ENCODE results near the gene PEPD. TPM values are rescaled to one million over a fixed set of nuclear protein-coding genes. Genes with fewer than 3 reads are reported as not detected.

PEPD gene
- total RNA-seq, 3 donors from 2014 or later: 42.1 to 127 (median 82.3) TPM

DNA sequence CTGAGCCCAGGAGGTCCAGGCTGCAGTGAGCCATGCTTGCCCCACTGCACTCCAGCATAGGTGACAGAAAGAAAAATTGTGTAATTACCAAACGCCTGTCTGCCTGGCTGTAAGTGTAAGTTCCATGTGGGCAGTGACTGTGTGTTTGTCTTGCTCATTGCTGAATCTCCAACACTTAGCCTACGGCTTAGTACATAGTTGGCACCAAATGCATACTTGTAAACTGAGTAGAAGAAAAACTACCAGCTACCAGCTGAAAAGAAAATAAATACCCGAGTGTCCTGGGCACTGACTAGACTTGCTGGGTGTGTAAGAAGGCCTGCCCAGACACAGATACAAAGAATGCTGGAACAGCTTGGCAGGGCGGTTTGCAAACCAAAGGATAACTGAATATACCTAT is 150.8 kb downstream of the PEPD start:
- H3K36me3 ChIP-seq: no peaks in the 10 kb centered on the region
- no peak overlapping the region for H3K4me3 ChIP-seq
- TF ChIP-seq, protein P1, sequence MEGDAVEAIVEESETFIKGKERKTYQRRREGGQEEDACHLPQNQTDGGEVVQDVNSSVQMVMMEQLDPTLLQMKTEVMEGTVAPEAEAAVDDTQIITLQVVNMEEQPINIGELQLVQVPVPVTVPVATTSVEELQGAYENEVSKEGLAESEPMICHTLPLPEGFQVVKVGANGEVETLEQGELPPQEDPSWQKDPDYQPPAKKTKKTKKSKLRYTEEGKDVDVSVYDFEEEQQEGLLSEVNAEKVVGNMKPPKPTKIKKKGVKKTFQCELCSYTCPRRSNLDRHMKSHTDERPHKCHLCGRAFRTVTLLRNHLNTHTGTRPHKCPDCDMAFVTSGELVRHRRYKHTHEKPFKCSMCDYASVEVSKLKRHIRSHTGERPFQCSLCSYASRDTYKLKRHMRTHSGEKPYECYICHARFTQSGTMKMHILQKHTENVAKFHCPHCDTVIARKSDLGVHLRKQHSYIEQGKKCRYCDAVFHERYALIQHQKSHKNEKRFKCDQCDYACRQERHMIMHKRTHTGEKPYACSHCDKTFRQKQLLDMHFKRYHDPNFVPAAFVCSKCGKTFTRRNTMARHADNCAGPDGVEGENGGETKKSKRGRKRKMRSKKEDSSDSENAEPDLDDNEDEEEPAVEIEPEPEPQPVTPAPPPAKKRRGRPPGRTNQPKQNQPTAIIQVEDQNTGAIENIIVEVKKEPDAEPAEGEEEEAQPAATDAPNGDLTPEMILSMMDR (IDR thresholded peaks at IDR 0.05): no peak
- TF ChIP-seq POLR2AphosphoS5 (IDR thresholded peaks at IDR 0.05) (no peak), POLR2A (IDR thresholded peaks at IDR 0.05) (no peak)
- H3K9me3 ChIP-seq: no peaks in the 10 kb centered on the region
- no peaks in the 10 kb centered on the region for H3K27me3 ChIP-seq
- no peaks in the 10 kb centered on the region for H3K4me1 ChIP-seq
- no peak overlapping the region for H3K27ac ChIP-seq
- DNase-seq (ENCODE audit: low spot score in 2 of 2): no peak
- intact Hi-C loops (cut with DNase I; ENCODE audit: low total_unique reads): no loop called here

GRCh38 chr19:33368074-33368864 is 153.3 kb downstream of the PEPD start:
- H3K27me3 ChIP-seq: no peaks in the 10 kb centered on the region

GRCh38 chr19:33366897-33367296 is 154.7 kb downstream of the PEPD start:
- Histone ChIP-seq H3K36me3 (no peaks in the 10 kb centered on the region), H3K4me3 (no peak overlapping the region), H3K27me3 (no peaks in the 10 kb centered on the region), H3K4me1 (no peaks in the 10 kb centered on the region), H3K27ac (no peak overlapping the region), H3K9me3 (no peaks in the 10 kb centered on the region)
- no peak for DNase-seq (ENCODE audit: low spot score in 2 of 2)
- intact Hi-C loops (cut with DNase I; ENCODE audit: low total_unique reads): no loop called here
- no peak for TF ChIP-seq POLR2A (IDR thresholded peaks at IDR 0.05)
- TF ChIP-seq POLR2AphosphoS5 (IDR thresholded peaks at IDR 0.05): no peak
- TF ChIP-seq, protein P1 (IDR thresholded peaks at IDR 0.05): no peak

More at GRCh38 chr19:33368074-33368864, 153.3 kb downstream of the PEPD start:
- Histone ChIP-seq H3K4me1 (no peaks in the 10 kb centered on the region), H3K4me3 (no peak overlapping the region), H3K27ac (no peak overlapping the region), H3K36me3 (no peaks in the 10 kb centered on the region), H3K9me3 (no peaks in the 10 kb centered on the region)
- intact Hi-C loops (cut with DNase I; ENCODE audit: low total_unique reads): no loop called here
- no peak for DNase-seq (ENCODE audit: low spot score in 2 of 2)
- TF ChIP-seq POLR2A (IDR thresholded peaks at IDR 0.05): no peak
- no peak for TF ChIP-seq POLR2AphosphoS5 (IDR thresholded peaks at IDR 0.05)
- TF ChIP-seq, protein P1 (IDR thresholded peaks at IDR 0.05): no peak

DNA sequence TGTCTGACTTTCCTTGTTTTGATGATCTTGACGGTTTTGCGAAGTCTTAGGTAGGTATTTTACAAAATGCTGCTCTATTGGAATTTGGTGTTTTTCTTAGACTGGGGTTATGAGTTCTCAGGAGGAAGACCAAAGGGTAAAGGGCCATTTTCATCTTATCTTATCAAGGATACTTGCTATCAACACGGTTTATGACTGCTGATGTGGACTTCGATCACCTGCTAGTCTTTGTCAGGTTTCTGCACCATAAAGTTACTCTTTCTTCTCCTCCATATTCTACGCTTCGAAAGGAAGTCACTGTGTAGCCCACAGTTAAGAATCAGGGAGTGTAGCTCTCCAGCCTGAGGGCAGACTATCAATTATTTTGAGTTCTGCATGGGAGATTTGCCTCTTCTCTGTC is 155.5 kb downstream of the PEPD start:
- Histone ChIP-seq H3K27ac (no peak overlapping the region), H3K27me3 (no peaks in the 10 kb centered on the region), H3K4me3 (no peak overlapping the region), H3K36me3 (no peaks in the 10 kb centered on the region), H3K4me1 (no peaks in the 10 kb centered on the region), H3K9me3 (no peaks in the 10 kb centered on the region)
- TF ChIP-seq, protein P1 (IDR thresholded peaks at IDR 0.05): no peak
- no peak for TF ChIP-seq POLR2A (IDR thresholded peaks at IDR 0.05)
- TF ChIP-seq POLR2AphosphoS5 (IDR thresholded peaks at IDR 0.05): no peak
- intact Hi-C loops (cut with DNase I; ENCODE audit: low total_unique reads): no loop called here
- no peak for DNase-seq (ENCODE audit: low spot score in 2 of 2)

DNA sequence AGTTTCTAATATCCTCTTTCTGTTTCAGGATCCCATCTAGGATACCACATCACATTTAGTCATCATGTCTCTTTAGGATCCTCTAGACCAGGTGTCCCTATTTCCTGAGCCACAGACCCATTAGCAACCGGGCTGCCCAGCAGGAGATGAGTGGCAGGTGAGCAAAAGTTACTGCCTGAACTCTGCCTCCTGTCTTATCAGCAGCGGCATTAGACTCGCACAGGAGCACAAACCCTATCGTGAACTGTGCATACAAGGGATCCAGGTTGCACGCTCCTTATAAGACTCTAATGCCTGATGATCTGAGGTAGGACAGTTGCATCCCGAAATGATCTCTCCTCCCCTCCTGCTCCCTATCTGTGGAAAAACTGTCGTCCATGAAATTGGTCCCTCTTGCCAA is 155.9 kb downstream of the PEPD start:
- Histone ChIP-seq H3K4me3 (no peak overlapping the region), H3K4me1 (no peaks in the 10 kb centered on the region), H3K36me3 (no peaks in the 10 kb centered on the region), H3K27ac (no peak overlapping the region), H3K27me3 (no peaks in the 10 kb centered on the region), H3K9me3 (no peaks in the 10 kb centered on the region)
- intact Hi-C loops (cut with DNase I; ENCODE audit: low total_unique reads): no loop called here
- no peak for DNase-seq (ENCODE audit: low spot score in 2 of 2)
- TF ChIP-seq, protein P1 (IDR thresholded peaks at IDR 0.05): no peak
- no peak for TF ChIP-seq POLR2A (IDR thresholded peaks at IDR 0.05)
- no peak for TF ChIP-seq POLR2AphosphoS5 (IDR thresholded peaks at IDR 0.05)
